ENCODE results near the gene TAF4B.

DNA sequence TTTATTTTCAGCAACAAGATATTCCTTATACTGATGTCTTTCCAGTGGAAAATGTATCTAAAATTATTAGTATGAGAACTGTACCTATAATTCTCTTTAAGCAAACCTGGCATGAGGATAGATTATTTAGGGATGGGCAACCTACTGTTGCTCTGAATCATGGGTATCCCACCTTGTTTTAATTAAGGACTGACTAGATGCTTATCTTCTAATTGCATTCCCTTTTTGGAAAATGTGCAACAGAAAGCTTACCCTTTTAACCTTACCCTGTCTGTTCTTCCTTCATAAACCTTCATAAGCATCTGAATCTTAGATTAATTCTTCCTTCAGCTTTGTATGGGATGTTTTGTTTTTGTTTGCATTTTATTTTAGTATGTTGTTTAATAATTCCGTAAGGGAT, 110.3 kb downstream of the TAF4B start:
- TF ChIP-seq, protein P1, sequence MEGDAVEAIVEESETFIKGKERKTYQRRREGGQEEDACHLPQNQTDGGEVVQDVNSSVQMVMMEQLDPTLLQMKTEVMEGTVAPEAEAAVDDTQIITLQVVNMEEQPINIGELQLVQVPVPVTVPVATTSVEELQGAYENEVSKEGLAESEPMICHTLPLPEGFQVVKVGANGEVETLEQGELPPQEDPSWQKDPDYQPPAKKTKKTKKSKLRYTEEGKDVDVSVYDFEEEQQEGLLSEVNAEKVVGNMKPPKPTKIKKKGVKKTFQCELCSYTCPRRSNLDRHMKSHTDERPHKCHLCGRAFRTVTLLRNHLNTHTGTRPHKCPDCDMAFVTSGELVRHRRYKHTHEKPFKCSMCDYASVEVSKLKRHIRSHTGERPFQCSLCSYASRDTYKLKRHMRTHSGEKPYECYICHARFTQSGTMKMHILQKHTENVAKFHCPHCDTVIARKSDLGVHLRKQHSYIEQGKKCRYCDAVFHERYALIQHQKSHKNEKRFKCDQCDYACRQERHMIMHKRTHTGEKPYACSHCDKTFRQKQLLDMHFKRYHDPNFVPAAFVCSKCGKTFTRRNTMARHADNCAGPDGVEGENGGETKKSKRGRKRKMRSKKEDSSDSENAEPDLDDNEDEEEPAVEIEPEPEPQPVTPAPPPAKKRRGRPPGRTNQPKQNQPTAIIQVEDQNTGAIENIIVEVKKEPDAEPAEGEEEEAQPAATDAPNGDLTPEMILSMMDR (IDR thresholded peaks at IDR 0.05; ENCODE audit: insufficient read depth, low read length, poor library complexity, severe bottlenecking) = no peak
- no peak for TF ChIP-seq EZH2phosphoT487 (conservative IDR thresholded peaks at IDR 0.05; ENCODE audit: low read length)

Data from SU-DHL-6 (cell line).